Suppressor macrophage treated with lipopolysaccharide for 4 hours (primary cell): Measurements from ENCODE around the gene TEC.
"Not testable (repeated sequence)": the region's sequence is repeated elsewhere in the genome, so short reads cannot be mapped to it uniquely, and the experiment has no call there.

Experiments used
- DNase-seq: peaks from one replicate; pipeline ENCODE4 v3.0.0-alpha.2; 2020

The TEC gene

DNA sequence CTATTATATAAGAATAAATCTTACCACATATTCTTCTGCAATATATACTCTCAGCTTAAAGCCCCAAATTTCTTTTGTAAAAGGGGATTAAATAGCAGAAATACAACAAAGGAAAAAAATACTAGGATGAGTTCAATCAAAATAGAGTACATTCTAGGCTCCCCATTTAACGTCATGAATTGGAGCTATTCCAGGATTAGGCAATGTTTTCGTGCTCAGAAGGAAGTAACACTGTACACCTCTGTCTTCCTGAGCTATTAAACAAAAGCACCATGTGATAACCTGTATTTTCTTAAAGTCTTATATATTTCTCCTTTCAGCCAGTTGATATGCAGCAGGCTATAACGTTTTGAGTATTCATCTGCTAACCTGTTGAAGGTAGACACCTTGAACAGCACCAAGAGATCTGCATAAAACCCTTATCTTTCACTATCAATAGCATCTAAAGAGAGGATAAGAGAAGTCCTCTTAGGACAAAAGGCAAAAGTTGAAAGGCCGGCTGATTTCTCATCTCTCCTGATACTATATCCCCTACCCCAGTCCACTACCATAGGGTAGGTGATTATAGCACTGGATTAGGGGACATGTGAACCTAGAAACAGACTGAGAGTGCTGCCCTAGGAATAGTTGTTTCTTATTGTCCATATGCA, 31.5 kb downstream of the TEC start:
- DNase-seq = no peak

- DNase-seq = no peak
These were observed 34.6 kb downstream of the TEC start for GRCh38 chr4:48235050-48235449.

- no peak for DNase-seq
These were observed 35.1 kb downstream of the TEC start for GRCh38 chr4:48234575-48234974.

GRCh38 chr4:48228949-48229348, 40.7 kb downstream of the TEC start:
- no peak for DNase-seq

DNA sequence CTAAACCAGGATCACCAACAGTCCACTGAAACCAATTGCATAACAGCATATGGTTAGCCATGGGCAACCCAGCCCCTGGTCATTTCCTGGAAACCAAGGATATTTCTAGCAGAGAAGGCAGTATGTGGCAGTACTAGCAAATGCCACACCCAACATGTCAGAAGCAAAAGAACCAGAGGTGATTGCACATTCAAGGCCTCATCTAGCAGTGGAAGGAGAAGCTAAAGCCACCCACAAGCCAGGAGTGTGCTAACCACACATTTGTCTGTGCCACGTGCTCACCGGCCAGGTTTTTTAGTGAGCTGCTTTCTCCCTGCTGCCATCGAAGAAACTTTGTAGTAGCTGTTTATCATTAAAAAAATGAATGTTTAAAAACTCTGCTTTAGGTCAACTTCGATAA, 42.0 kb downstream of the TEC start:
- peak; percentile 71 for DNase-seq

DNA sequence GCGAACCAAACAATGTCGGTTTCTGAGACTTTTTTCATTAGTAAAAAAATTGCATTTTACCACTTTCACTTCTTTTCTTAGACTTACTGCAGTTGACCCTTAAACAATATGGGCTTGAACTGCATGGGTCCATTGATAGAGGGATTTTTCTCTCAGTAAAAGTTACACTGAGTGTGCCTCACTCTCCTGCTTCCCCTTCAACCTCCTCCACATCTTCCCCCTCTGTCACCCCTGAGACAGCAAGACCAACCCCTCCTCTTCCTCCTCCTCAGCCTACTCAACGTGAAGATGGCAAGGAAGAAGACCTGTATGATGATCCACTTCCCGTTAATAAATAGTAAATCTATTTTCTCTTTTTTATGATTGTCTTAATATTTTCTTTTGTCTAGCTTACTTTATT, 43.4 kb downstream of the TEC start:
- DNase-seq = no peak

GRCh38 chr4:48225368-48226141, 44.1 kb downstream of the TEC start:
- no peak for DNase-seq

DNA sequence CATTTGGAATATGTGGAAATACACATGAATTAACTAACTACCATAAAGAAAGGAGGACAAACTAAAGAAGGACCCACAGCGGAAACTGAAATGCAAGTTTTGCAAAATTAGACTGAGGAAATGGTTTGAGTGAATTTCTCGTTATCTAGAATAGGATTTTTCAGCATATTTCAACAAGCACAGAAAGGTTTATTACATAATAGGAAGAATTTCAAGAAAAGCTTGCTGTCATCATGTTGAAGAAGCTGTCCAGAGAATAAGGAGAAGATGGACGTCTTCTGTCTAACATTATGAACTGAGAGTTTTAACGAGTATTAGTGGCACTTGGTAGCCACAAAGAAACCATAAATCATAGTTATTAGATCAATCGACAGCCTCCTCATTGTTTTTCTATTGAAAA, 45.0 kb downstream of the TEC start:
- DNase-seq = no peak

- no peak for DNase-seq
These were observed 45.9 kb downstream of the TEC start for GRCh38 chr4:48223633-48224295.

GRCh38 chr4:48222491-48222890, 47.1 kb downstream of the TEC start:
- DNase-seq = no peak

GRCh38 chr4:48219430-48219829, 50.2 kb downstream of the TEC start:
- DNase-seq = not testable (repeated sequence)

DNA sequence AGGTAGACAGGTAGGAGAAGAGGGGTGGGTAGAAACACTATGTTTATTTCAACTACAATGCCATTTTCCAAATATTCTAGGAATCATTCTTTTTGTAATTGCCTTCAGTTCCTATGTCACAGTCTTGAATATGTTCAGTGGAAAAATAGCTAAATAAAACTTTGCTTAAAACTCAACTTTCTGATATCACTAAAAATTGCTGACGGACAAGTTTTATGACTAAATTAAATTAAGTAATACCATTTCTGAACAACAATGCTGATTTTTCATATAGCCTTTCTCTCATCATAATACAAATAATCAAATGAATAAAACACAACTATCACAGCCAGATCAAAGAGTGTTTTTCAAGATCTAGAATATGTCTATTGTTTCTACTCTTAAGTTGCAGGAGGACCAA, 53.1 kb downstream of the TEC start:
- DNase-seq = no peak

DNA sequence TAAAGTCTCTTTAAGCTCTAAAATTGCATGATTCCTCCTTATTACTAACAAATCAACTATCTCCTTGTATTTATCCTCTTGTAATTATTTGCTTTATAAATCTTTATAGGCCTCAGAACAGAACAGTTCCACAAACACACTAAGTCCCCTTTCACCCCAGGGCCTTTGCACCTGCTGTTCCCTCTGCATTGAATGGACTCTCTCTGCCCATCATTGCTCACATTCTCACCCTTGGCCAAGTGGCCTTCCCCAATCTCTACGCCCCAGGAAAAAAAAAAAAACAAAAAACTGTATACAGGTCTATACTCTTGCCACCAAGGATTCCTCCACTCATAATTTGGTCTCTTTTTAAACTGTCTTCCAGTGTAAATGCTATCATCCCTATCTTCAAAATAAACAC, 53.7 kb downstream of the TEC start:
- no peak for DNase-seq

- no peak for DNase-seq
These were observed 57.5 kb downstream of the TEC start for GRCh38 chr4:48212165-48212564.

GRCh38 chr4:48210966-48211328, 58.7 kb downstream of the TEC start:
- no peak for DNase-seq

DNA sequence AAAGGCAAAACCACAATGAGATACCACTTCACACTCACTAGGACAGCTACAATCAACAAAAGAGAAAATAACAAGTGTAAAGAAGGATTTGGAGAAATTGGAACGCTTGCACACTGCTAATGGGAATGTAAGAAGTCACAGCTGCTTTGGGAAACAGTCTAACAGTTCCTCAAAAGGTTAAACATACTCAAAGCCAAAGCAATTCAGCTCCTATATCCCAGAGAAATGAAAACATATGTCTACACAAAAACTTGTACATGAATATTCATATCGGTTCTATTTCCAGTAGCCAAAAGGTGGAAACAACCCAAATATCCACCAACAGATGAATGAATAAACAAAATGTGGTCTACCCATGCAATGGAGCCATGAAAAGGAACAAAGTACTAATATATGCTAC, 64.0 kb downstream of the TEC start:
- DNase-seq = no peak

DNA sequence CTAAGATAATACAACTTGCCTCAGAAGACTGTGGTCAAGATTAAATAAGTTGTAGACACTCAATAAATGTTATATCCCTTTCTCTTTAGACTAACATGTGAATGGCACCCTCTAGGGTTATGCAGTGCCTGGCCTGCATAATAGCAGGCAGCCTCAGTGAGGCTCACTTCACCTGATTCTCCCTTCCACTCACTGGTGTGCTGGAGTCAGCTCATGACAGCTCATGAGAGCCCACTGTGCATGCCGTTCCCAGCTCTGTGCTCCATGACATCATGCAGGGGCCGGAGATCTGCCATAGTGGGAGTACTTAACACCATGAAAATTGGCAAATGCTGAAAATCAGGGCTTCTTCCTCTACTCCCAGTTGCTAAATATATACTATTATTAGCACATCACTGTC, 64.5 kb downstream of the TEC start:
- peak; percentile 41 for DNase-seq

GRCh38 chr4:48203819-48204218, 65.8 kb downstream of the TEC start:
- DNase-seq = no peak

DNA sequence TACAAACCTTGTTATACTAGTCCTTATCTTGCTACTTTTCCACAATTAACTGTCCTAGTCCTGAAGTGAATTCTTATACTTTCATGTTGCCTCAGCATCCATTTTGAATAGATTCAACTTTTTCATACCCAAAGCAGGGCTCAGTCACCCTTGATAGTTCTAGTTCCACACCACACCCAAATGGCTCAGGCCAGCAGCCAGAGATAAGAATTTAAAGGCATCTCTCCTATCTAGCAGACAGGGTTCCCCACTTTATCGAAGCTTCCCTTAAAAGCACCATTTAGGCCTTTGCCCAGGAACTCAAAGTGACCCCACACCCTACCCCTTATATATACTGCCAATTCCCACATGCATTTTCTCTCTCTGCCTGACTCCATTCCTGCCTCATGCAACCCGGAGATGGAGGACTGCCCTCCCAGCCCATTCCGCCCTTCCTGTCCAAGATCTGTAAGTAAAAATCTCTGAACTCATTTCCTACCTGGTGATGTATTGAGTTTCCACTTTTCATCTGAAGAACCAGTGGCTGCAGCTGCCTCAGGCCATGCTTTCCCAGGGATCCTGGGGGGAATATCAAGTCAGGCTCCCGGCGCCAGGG, 71.9 kb downstream of the TEC start:
- no peak for DNase-seq

- no peak for DNase-seq
These were observed 72.7 kb downstream of the TEC start for GRCh38 chr4:48196758-48197504.

DNA sequence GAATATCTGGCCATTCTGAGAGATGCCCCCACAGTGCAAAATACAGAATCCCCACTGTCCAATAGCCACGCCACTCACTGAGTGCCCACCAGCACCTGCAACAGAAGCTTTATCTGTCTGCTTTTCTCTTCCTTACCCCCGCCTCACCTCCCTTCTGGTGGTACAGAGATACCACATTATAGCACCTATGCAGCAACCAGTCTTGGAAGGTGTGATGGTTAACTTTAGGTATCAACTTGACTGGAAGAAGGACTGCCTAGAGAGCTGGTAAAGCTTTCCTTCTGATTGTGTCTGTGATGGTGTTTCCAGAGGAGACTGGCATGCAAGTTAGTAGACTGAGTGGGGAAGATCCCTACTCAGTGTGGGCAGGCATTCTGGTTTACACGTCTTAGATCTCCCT, 73.8 kb downstream of the TEC start:
- DNase-seq = no peak

- DNase-seq = no peak
These were observed 74.3 kb downstream of the TEC start for GRCh38 chr4:48195374-48195773.

DNA sequence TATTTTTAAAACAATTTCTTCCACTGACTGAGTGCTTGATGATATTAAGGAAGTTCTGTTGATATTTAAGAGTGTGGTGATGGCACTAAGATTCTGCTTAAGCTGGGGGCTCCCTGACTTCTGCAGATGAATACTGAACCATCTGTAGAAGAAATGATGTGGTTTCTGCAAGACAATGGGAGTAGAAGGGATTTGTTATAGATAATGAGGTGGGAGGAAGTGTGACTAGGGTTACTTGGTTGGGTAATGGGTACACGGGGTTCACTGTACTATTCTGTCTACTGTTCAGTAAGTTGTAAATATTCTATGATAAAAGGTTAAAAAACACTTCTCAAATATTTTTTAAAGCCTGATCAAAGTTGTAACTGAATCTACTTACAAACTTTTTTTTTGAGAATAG, 74.7 kb downstream of the TEC start:
- DNase-seq = no peak
